Loucy (cell line): Measurements from ENCODE around the gene DGKI.

Experiments used
- H2AFZ ChIP-seq: fragments of 200-600 bp; sonication (generic); 2 replicates; pipeline ENCODE4 v1.6.0; 2016; ENCODE audit warnings: antibody characterized with exemption, mild to moderate bottlenecking, low read length, moderate library complexity
- H3F3A ChIP-seq: fragments of 200-600 bp; 2 replicates; pipeline ENCODE4 v1.6.0; 2016; ENCODE audit warnings: antibody characterized with exemption, low read depth, mild to moderate bottlenecking
- H3K27me3 ChIP-seq: fragments of 200-600 bp; sonication (generic); 2 replicates; pipeline ENCODE4 v1.6.1; 2014; ENCODE audit warnings: low read length, mild to moderate bottlenecking; ENCODE audit not compliant: insufficient read depth, poor library complexity, severe bottlenecking
- H3K36me3 ChIP-seq: fragments of 200-600 bp; sonication (generic); 2 replicates; pipeline ENCODE4 v1.6.1; 2016; ENCODE audit warnings: low read length; ENCODE audit not compliant: insufficient read depth
- H3K4me1 ChIP-seq: fragments of 200-600 bp; sonication (generic); 2 replicates; pipeline ENCODE4 v1.5.1; 2014; ENCODE audit warnings: low read length, mild to moderate bottlenecking; ENCODE audit not compliant: insufficient read depth, poor library complexity, severe bottlenecking
- H3K4me2 ChIP-seq: fragments of 200-600 bp; sonication (generic); 2 replicates; pipeline ENCODE4 v1.6.0; 2014; ENCODE audit warnings: antibody characterized with exemption, low read length, low read depth, mild to moderate bottlenecking; ENCODE audit not compliant: poor library complexity, severe bottlenecking
- H3K4me3 ChIP-seq: fragments of 200-600 bp; sonication (generic); 2 replicates; pipeline ENCODE4 v1.5.1; 2014; ENCODE audit warnings: low read length, mild to moderate bottlenecking, mixed read lengths; ENCODE audit not compliant: poor library complexity, severe bottlenecking
- H3K79me2 ChIP-seq: fragments of 200-600 bp; sonication (generic); 2 replicates; pipeline ENCODE4 v1.6.1; 2014; ENCODE audit warnings: low read length; ENCODE audit not compliant: insufficient read depth
- H3K9ac ChIP-seq: fragments of 200-600 bp; sonication (generic); 2 replicates; pipeline ENCODE4 v1.6.0; 2014; ENCODE audit warnings: mild to moderate bottlenecking, low read depth, low read length, moderate library complexity; ENCODE audit not compliant: poor library complexity, severe bottlenecking
- H3K9me2 ChIP-seq: fragments of 200-600 bp; sonication (generic); replicated peaks from 2 replicates; pipeline ENCODE4 v1.6.1; 2016; ENCODE audit warnings: low read depth, low read length, mixed read lengths
- H3K9me3 ChIP-seq: fragments of 200-600 bp; sonication (generic); 2 replicates; pipeline ENCODE4 v1.6.1; 2014; ENCODE audit warnings: mild to moderate bottlenecking, antibody characterized with exemption, low read length, low read depth; ENCODE audit not compliant: insufficient read depth
- H4K20me1 ChIP-seq: fragments of 200-600 bp; sonication (generic); 2 replicates; pipeline ENCODE4 v1.6.0; 2014; ENCODE audit warnings: antibody characterized with exemption, low read length, mild to moderate bottlenecking; ENCODE audit not compliant: insufficient read depth, poor library complexity, severe bottlenecking
- EZH2phosphoT487 ChIP-seq: fragments of 200-600 bp; IDR thresholded peaks from 2 replicates; pipeline ENCODE4 v1.6.1; 2018; ENCODE audit warnings: antibody characterized with exemption, mild to moderate bottlenecking, moderate library complexity, borderline replicate concordance
- TF ChIP-seq, protein P1 (sequence below): fragments of 200-600 bp; sonication (generic); conservative IDR thresholded peaks from 2 replicates; pipeline ENCODE4 v1.5.1; 2014; ENCODE audit warnings: mild to moderate bottlenecking, antibody characterized with exemption, low read length

DGKI gene

GRCh38 chr7:137446025-137446424, 400.7 kb downstream of the DGKI start:
- Histone ChIP-seq H3K4me2 (no peak overlapping the region), H4K20me1 (no peaks in the 10 kb centered on the region), H3K9me3 (no peaks in the 10 kb centered on the region), H3K36me3 (no peaks in the 10 kb centered on the region), H3K27me3 (no peaks in the 10 kb centered on the region), H2AFZ (no peak overlapping the region), H3K79me2 (no peaks in the 10 kb centered on the region), H3K9ac (no peak overlapping the region), H3K4me3 (no peak overlapping the region), H3F3A (no peaks in the 10 kb centered on the region), H3K9me2 (no peaks in the 10 kb centered on the region), H3K4me1 (no peaks in the 10 kb centered on the region)
- no peak for TF ChIP-seq EZH2phosphoT487
- TF ChIP-seq, protein P1, sequence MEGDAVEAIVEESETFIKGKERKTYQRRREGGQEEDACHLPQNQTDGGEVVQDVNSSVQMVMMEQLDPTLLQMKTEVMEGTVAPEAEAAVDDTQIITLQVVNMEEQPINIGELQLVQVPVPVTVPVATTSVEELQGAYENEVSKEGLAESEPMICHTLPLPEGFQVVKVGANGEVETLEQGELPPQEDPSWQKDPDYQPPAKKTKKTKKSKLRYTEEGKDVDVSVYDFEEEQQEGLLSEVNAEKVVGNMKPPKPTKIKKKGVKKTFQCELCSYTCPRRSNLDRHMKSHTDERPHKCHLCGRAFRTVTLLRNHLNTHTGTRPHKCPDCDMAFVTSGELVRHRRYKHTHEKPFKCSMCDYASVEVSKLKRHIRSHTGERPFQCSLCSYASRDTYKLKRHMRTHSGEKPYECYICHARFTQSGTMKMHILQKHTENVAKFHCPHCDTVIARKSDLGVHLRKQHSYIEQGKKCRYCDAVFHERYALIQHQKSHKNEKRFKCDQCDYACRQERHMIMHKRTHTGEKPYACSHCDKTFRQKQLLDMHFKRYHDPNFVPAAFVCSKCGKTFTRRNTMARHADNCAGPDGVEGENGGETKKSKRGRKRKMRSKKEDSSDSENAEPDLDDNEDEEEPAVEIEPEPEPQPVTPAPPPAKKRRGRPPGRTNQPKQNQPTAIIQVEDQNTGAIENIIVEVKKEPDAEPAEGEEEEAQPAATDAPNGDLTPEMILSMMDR: no peak

GRCh38 chr7:137445268-137445667, 401.5 kb downstream of the DGKI start:
- H3K79me2 ChIP-seq: no peaks in the 10 kb centered on the region
- no peak overlapping the region for H3K9ac ChIP-seq
- H3F3A ChIP-seq: no peaks in the 10 kb centered on the region
- no peaks in the 10 kb centered on the region for H3K27me3 ChIP-seq
- TF ChIP-seq, protein P1: no peak
- TF ChIP-seq EZH2phosphoT487: no peak
- H3K9me3 ChIP-seq: no peaks in the 10 kb centered on the region
- no peak overlapping the region for H3K4me2 ChIP-seq
- no peaks in the 10 kb centered on the region for H3K9me2 ChIP-seq
- H3K36me3 ChIP-seq: no peaks in the 10 kb centered on the region
- no peaks in the 10 kb centered on the region for H4K20me1 ChIP-seq
- no peaks in the 10 kb centered on the region for H3K4me1 ChIP-seq
- H2AFZ ChIP-seq: no peak overlapping the region
- H3K4me3 ChIP-seq: no peak overlapping the region

- H3K4me2 ChIP-seq: no peak overlapping the region
- no peak for TF ChIP-seq EZH2phosphoT487
- TF ChIP-seq, protein P1: no peak
Observed at GRCh38 chr7:137443616-137444015, 403.2 kb downstream of the DGKI start.

More at GRCh38 chr7:137443616-137444015, 403.2 kb downstream of the DGKI start:
- no peaks in the 10 kb centered on the region for H3K36me3 ChIP-seq
- no peaks in the 10 kb centered on the region for H4K20me1 ChIP-seq
- no peaks in the 10 kb centered on the region for H3K27me3 ChIP-seq
- H3K9me3 ChIP-seq: no peaks in the 10 kb centered on the region
- H3K9ac ChIP-seq: no peak overlapping the region
- no peaks in the 10 kb centered on the region for H3K79me2 ChIP-seq
- no peak overlapping the region for H3K4me3 ChIP-seq
- no peaks in the 10 kb centered on the region for H3F3A ChIP-seq
- no peak overlapping the region for H2AFZ ChIP-seq
- H3K4me1 ChIP-seq: no peaks in the 10 kb centered on the region
- H3K9me2 ChIP-seq: no peaks in the 10 kb centered on the region
